ENCODE data around the gene HINFP. TPM values are rescaled to one million over a fixed set of nuclear protein-coding genes. Genes with fewer than 3 reads are reported as not detected.

The HINFP gene
- total and polyA plus RNA-seq, 9 of the 15 experiments (the other 6 are each of a cell fraction or from before 2014, with no cell fraction given) = 13.8 to 34.1 (median 22.5) TPM

- TF ChIP-seq, protein P1, sequence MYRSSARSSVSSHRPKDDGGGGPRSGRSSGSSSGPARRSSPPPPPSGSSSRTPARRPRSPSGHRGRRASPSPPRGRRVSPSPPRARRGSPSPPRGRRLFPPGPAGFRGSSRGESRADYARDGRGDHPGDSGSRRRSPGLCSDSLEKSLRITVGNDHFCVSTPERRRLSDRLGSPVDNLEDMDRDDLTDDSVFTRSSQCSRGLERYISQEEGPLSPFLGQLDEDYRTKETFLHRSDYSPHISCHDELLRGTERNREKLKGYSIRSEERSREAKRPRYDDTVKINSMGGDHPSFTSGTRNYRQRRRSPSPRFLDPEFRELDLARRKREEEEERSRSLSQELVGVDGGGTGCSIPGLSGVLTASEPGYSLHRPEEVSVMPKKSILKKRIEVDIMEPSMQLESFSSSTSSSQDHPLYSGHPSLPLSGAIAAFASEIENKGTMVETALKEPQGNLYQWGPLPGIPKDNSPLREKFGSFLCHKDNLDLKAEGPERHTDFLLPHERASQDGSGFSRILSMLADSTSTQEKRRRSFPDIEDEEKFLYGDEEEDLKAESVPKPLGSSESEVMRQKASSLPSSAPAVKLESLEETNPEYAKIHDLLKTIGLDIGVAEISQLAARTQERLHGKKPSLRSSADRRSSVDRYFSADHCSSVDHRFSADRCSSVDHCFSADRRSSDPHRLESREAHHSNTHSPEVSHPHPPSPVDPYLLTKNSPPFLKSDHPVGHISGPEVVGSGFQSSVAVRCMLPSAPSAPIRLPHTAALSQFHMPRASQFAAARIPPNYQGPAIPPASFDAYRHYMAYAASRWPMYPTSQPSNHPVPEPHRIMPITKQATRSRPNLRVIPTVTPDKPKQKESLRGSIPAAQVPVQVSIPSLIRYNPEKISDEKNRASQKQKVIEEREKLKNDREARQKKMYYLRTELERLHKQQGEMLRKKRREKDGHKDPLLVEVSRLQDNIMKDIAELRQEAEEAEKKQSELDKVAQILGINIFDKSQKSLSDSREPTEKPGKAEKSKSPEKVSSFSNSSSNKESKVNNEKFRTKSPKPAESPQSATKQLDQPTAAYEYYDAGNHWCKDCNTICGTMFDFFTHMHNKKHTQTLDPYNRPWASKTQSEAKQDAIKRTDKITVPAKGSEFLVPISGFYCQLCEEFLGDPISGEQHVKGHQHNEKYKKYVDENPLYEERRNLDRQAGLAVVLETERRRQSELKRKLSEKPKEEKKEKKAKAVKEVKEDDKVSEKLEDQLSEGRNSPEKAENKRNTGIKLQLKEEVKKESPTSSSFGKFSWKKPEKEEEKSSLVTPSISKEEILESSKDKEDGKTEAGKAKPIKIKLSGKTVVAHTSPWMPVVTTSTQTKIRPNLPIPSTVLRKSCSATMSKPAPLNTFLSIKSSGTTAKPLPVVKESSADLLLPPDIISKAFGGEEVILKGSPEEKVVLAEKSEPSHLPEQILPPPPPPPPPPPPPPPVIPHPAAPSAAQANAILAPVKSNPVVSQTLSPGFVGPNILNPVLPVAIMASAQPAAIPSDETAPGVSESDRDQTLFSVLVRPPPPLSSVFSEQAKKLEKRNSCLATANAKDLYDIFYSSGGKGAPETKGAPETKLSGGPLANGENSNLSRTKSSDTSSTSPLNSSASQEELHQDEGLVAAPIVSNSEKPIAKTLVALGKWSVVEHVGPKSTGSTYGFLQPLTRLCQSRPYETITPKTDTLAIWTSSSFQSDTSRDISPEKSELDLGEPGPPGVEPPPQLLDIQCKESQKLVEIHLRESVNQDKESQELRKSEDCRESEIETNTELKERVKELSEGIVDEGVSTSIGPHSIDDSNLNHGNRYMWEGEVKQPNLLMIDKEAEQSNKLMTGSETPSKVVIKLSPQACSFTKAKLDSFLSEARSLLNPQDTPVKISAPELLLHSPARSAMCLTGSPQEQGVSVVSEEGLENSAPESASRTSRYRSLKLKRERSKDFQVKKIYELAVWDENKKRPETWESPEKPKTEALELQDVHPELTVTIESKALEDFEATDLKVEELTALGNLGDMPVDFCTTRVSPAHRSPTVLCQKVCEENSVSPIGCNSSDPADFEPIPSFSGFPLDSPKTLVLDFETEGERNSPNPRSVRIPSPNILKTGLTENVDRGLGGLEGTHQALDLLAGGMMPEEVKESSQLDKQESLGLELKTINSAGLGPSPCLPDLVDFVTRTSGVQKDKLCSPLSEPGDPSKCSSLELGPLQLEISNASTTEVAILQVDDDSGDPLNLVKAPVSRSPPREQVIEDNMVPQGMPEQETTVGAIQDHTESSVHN (IDR thresholded peaks at IDR 0.05; ENCODE audit: borderline replicate concordance in 1 of 2, low read depth in 1 of 2) = no peak
- TF ChIP-seq POU5F1 (IDR thresholded peaks at IDR 0.05; ENCODE audit: borderline replicate concordance, low read depth, low read length, partially characterized antibody) (no peak), HNRNPLL (IDR thresholded peaks at IDR 0.05; ENCODE audit: low read depth, low read length, poor library complexity, severe bottlenecking) (no peak), ATF7 (IDR thresholded peaks at IDR 0.05) (no peak), ZNF263 (CRISPR knock-in tag; IDR thresholded peaks at IDR 0.05; ENCODE audit: borderline replicate concordance) (no peak; the same call in 1 of the 2 replicates), PCBP2 (IDR thresholded peaks at IDR 0.05; ENCODE audit: low read depth, low read length, poor library complexity, severe bottlenecking) (no peak), HDGF (IDR thresholded peaks at IDR 0.05) (no peak), RBM17 (IDR thresholded peaks at IDR 0.05; ENCODE audit: borderline replicate concordance, low read depth, low read length) (no peak), ELF4 (CRISPR knock-in tag; IDR thresholded peaks at IDR 0.05) (no peak), DIDO1 (tag; IDR thresholded peaks at IDR 0.05; ENCODE audit: low read depth) (no peak)
- TF ChIP-seq, protein P2, sequence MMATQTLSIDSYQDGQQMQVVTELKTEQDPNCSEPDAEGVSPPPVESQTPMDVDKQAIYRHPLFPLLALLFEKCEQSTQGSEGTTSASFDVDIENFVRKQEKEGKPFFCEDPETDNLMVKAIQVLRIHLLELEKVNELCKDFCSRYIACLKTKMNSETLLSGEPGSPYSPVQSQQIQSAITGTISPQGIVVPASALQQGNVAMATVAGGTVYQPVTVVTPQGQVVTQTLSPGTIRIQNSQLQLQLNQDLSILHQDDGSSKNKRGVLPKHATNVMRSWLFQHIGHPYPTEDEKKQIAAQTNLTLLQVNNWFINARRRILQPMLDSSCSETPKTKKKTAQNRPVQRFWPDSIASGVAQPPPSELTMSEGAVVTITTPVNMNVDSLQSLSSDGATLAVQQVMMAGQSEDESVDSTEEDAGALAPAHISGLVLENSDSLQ (IDR thresholded peaks at IDR 0.05) = no peak
These were observed 17.6 kb upstream of the HINFP start (continued) for GRCh38 chr11:119103793-119104192.
